ENCODE results near the gene THEMIS. TPM values are rescaled to one million over a fixed set of nuclear protein-coding genes. Genes with fewer than 3 reads are reported as not detected.

THEMIS gene
- total RNA-seq, 2 donors from 2014 or later, result 0.40 to 1.6 TPM

DNA sequence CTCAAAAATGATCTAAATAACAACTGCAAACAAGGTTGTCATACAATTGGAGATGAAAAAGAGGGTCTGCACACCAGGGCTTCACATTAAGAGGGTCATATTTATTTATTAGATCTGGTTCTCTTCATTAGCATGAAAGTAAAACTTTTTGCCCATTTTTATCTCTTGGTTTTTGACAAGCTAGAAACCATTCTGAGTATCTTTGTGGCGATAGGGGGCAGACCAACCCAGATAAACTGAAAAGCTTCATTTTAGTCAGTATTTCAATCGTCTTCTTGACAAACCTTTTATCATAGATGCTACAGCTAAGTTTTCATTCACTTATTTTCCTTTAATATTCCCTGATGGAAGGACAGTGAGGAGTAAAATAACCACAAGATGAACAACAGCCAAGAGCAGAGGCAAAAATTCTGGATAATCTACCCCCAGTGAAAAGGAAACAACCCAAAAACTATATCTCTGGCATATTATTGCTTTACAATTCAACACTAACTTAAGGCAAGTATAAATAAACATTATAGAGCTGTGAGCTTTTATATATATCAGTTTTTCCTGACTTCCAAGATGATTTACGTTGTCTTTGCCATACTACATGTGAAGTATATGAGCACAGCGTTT lies 45.2 kb downstream of the THEMIS start:
- no peak for DNase-seq (ENCODE audit: low spot score)

GRCh38 chr6:127854009-127854408 lies 46.8 kb downstream of the THEMIS start:
- no peak for DNase-seq (ENCODE audit: low spot score)
- Histone ChIP-seq H3K4me1 (replicated peaks) (no peaks in the 10 kb centered on the region), H3K36me3 (no peaks in the 10 kb centered on the region), H3K9me3 (no peaks in the 10 kb centered on the region), H3K27ac (no peak overlapping the region), H3K27me3 (replicated peaks; ENCODE audit: insufficient read depth) (no peaks in the 10 kb centered on the region), H3K4me3 (no peak overlapping the region)
- TF ChIP-seq POLR2AphosphoS5 (IDR thresholded peaks at IDR 0.05) (no peak), POLR2A (IDR thresholded peaks at IDR 0.05) (no peak)
- TF ChIP-seq, protein P1, sequence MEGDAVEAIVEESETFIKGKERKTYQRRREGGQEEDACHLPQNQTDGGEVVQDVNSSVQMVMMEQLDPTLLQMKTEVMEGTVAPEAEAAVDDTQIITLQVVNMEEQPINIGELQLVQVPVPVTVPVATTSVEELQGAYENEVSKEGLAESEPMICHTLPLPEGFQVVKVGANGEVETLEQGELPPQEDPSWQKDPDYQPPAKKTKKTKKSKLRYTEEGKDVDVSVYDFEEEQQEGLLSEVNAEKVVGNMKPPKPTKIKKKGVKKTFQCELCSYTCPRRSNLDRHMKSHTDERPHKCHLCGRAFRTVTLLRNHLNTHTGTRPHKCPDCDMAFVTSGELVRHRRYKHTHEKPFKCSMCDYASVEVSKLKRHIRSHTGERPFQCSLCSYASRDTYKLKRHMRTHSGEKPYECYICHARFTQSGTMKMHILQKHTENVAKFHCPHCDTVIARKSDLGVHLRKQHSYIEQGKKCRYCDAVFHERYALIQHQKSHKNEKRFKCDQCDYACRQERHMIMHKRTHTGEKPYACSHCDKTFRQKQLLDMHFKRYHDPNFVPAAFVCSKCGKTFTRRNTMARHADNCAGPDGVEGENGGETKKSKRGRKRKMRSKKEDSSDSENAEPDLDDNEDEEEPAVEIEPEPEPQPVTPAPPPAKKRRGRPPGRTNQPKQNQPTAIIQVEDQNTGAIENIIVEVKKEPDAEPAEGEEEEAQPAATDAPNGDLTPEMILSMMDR (IDR thresholded peaks at IDR 0.05), result no peak
- intact Hi-C loops (cut with DNase I), result loop anchor here (10.0 kb wide), 1 partner anchor 661 kb away; no protein-coding TSS in a partner anchor
- WGBS, result 100% methylated on average over 1 of the region's 1 CpG

More for the DNA sequence above, 45.2 kb downstream of the THEMIS start:
- Histone ChIP-seq H3K4me1 (replicated peaks) (no peaks in the 10 kb centered on the region), H3K36me3 (no peaks in the 10 kb centered on the region), H3K27me3 (replicated peaks; ENCODE audit: insufficient read depth) (no peaks in the 10 kb centered on the region), H3K9me3 (no peaks in the 10 kb centered on the region), H3K4me3 (no peak overlapping the region), H3K27ac (no peak overlapping the region)
- intact Hi-C loops (cut with DNase I), result loop anchor here (10.0 kb wide), 1 partner anchor 659 kb away; no protein-coding TSS in a partner anchor
- TF ChIP-seq, protein P1 (IDR thresholded peaks at IDR 0.05), result peak; percentile 14 to 41 (median 26)
- TF ChIP-seq POLR2AphosphoS5 (IDR thresholded peaks at IDR 0.05), result no peak
- WGBS, result 61% methylated on average over 4 of the region's 4 CpGs

- 75% methylated on average over 1 of the region's 1 CpG for WGBS
- DNase-seq (ENCODE audit: low spot score), result no peak
- H3K9me3 ChIP-seq, result no peaks in the 10 kb centered on the region
- no peak overlapping the region for H3K4me3 ChIP-seq
- TF ChIP-seq POLR2A (IDR thresholded peaks at IDR 0.05), result no peak
- TF ChIP-seq POLR2AphosphoS5 (IDR thresholded peaks at IDR 0.05), result no peak
- TF ChIP-seq, protein P1 (IDR thresholded peaks at IDR 0.05), result no peak
- H3K27ac ChIP-seq, result no peak overlapping the region
- intact Hi-C loops (cut with DNase I), result loop anchor here (10.0 kb wide), 1 partner anchor 664 kb away; no protein-coding TSS in a partner anchor
- H3K4me1 ChIP-seq (replicated peaks), result no peaks in the 10 kb centered on the region
- no peaks in the 10 kb centered on the region for H3K27me3 ChIP-seq (replicated peaks; ENCODE audit: insufficient read depth)
- H3K36me3 ChIP-seq, result no peaks in the 10 kb centered on the region
Observed at GRCh38 chr6:127851197-127851596, 49.7 kb downstream of the THEMIS start.

- Histone ChIP-seq H3K27me3 (replicated peaks; ENCODE audit: insufficient read depth) (no peaks in the 10 kb centered on the region), H3K36me3 (no peaks in the 10 kb centered on the region), H3K4me3 (no peak overlapping the region), H3K27ac (no peak overlapping the region), H3K9me3 (no peaks in the 10 kb centered on the region), H3K4me1 (replicated peaks) (no peaks in the 10 kb centered on the region)
- DNase-seq (ENCODE audit: low spot score), result no peak
- intact Hi-C loops (cut with DNase I), result no loop called here
- WGBS, result 86% methylated on average over 3 of the region's 3 CpGs
- TF ChIP-seq, protein P1 (IDR thresholded peaks at IDR 0.05), result no peak
- TF ChIP-seq POLR2AphosphoS5 (IDR thresholded peaks at IDR 0.05) (no peak), POLR2A (IDR thresholded peaks at IDR 0.05) (no peak)
Observed at GRCh38 chr6:127845242-127845641, 55.6 kb downstream of the THEMIS start.

DNA sequence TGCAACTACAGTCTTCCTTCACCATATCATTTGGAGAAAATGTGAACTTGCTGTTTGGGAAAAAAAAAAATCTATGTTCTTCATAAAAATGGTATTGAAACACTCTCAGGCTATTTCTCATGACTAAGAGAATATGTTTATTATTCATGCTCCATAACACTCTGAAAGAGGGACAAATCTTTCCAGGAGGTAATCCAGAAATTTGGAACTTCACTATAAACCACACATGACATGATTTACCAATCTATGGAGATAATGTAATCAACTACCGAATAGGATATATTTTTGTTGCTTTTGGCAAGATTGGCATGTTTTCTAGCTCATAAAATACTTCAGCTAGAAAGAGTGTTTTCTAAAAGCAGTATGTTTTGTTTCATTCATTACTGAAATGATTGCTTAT lies 56.3 kb downstream of the THEMIS start:
- Histone ChIP-seq H3K27ac (no peak overlapping the region), H3K9me3 (no peaks in the 10 kb centered on the region), H3K27me3 (replicated peaks; ENCODE audit: insufficient read depth) (no peaks in the 10 kb centered on the region), H3K4me1 (replicated peaks) (no peaks in the 10 kb centered on the region), H3K4me3 (no peak overlapping the region), H3K36me3 (no peaks in the 10 kb centered on the region)
- WGBS, result 48% methylated on average over 1 of the region's 1 CpG
- intact Hi-C loops (cut with DNase I), result no loop called here
- no peak for TF ChIP-seq POLR2A (IDR thresholded peaks at IDR 0.05)
- TF ChIP-seq POLR2AphosphoS5 (IDR thresholded peaks at IDR 0.05), result no peak
- TF ChIP-seq, protein P1 (IDR thresholded peaks at IDR 0.05), result no peak
- DNase-seq (ENCODE audit: low spot score), result no peak

Data from prostate gland (tissue), 2 donors.